GM20000 (cell line): Measurements from ENCODE around the gene DGAT2L6.
"Not testable (repeated sequence)": the region's sequence is repeated elsewhere in the genome, so short reads cannot be mapped to it uniquely, and the experiment has no call there.

Experiments used
- DNase-seq: peaks from one replicate; pipeline ENCODE4 v3.0.0; 2012; ENCODE audit warnings: low spot score
- CTCF ChIP-seq: IDR thresholded peaks from 2 replicates; pipeline ENCODE4 v1.5.1; 2012; ENCODE audit warnings: mild to moderate bottlenecking, control low read depth; ENCODE audit errors: extremely low read depth, missing control alignments

The DGAT2L6 gene

GRCh38 chrX:70231666-70232065, 54.4 kb downstream of the DGAT2L6 start:
- no peak for TF ChIP-seq CTCF
- DNase-seq: no peak

GRCh38 chrX:70234355-70234754, 57.1 kb downstream of the DGAT2L6 start, which contains the start of gene AWAT1:
Gene AWAT1, plus strand, starts transcription at chrX:70234655. Its CDS starts 41 bp downstream, at chrX:70234696.
- no peak for TF ChIP-seq CTCF
- DNase-seq: no peak

- DNase-seq: no peak
- TF ChIP-seq CTCF: no peak
These were observed 63.5 kb downstream of the DGAT2L6 start for GRCh38 chrX:70240751-70241150.

GRCh38 chrX:70241501-70241900, 64.2 kb downstream of the DGAT2L6 start:
- TF ChIP-seq CTCF: no peak
- no peak for DNase-seq

GRCh38 chrX:70243601-70244000, 66.3 kb downstream of the DGAT2L6 start:
- DNase-seq: not testable (repeated sequence)

- DNase-seq: no peak
- no peak for TF ChIP-seq CTCF
These were observed 67.6 kb downstream of the DGAT2L6 start for GRCh38 chrX:70244881-70245280.

- no peak for DNase-seq
- TF ChIP-seq CTCF: no peak
These were observed 70.0 kb downstream of the DGAT2L6 start for GRCh38 chrX:70247252-70247651.

- TF ChIP-seq CTCF: no peak
- DNase-seq: no peak
These were observed 75.2 kb downstream of the DGAT2L6 start for GRCh38 chrX:70252491-70252890.
